ENCODE results near the gene CYTH4. TPM values are rescaled to one million over a fixed set of nuclear protein-coding genes. Genes with fewer than 3 reads are reported as not detected.

The CYTH4 gene
- total RNA-seq, 1 experiment from 2014 or later = 0.15 TPM

DNA sequence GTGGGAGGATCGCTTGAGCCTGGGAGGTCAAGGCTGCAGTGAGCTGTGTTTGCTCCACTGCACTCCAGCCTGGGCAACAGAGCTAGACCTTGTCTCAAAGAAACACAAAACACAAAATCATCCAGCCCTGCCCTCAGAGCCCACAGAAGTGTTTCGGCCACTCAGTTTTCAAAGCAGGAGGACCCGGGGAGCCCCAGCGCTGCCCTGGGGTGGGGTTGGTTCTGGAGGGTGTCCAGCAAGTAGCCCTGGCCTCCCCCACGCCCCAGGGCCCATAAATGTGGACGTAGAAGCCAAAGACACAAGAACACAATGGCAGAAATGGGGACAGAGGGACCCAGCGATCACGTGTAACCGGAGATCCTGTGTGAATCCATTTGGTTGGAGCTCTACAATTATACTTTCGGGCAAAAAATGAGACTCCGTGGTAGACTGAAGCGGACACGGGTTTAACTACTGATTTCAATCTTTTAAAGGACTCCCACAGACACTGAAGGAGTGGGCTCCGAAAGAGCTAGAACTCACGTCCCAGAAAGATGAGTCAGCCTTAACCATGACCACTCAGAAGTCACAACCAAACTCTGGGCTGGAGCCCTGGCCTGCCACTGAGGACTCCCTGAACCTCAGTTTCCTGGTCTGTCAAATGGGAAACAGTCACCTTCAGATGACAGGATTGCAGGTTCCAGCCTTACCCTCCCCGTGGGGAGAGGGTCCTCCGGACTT is 9.0 kb upstream of the CYTH4 start:
- TF ChIP-seq, protein P1, sequence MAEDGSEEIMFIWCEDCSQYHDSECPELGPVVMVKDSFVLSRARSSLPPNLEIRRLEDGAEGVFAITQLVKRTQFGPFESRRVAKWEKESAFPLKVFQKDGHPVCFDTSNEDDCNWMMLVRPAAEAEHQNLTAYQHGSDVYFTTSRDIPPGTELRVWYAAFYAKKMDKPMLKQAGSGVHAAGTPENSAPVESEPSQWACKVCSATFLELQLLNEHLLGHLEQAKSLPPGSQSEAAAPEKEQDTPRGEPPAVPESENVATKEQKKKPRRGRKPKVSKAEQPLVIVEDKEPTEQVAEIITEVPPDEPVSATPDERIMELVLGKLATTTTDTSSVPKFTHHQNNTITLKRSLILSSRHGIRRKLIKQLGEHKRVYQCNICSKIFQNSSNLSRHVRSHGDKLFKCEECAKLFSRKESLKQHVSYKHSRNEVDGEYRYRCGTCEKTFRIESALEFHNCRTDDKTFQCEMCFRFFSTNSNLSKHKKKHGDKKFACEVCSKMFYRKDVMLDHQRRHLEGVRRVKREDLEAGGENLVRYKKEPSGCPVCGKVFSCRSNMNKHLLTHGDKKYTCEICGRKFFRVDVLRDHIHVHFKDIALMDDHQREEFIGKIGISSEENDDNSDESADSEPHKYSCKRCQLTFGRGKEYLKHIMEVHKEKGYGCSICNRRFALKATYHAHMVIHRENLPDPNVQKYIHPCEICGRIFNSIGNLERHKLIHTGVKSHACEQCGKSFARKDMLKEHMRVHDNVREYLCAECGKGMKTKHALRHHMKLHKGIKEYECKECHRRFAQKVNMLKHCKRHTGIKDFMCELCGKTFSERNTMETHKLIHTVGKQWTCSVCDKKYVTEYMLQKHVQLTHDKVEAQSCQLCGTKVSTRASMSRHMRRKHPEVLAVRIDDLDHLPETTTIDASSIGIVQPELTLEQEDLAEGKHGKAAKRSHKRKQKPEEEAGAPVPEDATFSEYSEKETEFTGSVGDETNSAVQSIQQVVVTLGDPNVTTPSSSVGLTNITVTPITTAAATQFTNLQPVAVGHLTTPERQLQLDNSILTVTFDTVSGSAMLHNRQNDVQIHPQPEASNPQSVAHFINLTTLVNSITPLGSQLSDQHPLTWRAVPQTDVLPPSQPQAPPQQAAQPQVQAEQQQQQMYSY (CRISPR knock-in tag; IDR thresholded peaks at IDR 0.05) = peak; percentile 69; the same call in 1 of the 2 replicates
- TF ChIP-seq JAZF1 (CRISPR knock-in tag; IDR thresholded peaks at IDR 0.05) = no peak
- Mint-ChIP-seq H3K27ac (no peak overlapping the region), H3K36me3 (no peaks in the 10 kb centered on the region), H3K9me3 (no peaks in the 10 kb centered on the region), H3K4me3 (no peak overlapping the region), H3K4me1 (no peaks in the 10 kb centered on the region), H3K27me3 (ENCODE audit: low read depth) (no peaks in the 10 kb centered on the region)
- ChIA-PET CTCF (interaction anchor here (0.5 to 4.3 kb wide), 4 partner anchors 14 to 199 kb away, joined by 3 to 31 read pairs (median 4); no protein-coding TSS in a partner anchor), POLR2A (no interaction called here)
- DNase-seq (ENCODE audit: low spot score) (no peak), ATAC-seq (no peak)

DNA sequence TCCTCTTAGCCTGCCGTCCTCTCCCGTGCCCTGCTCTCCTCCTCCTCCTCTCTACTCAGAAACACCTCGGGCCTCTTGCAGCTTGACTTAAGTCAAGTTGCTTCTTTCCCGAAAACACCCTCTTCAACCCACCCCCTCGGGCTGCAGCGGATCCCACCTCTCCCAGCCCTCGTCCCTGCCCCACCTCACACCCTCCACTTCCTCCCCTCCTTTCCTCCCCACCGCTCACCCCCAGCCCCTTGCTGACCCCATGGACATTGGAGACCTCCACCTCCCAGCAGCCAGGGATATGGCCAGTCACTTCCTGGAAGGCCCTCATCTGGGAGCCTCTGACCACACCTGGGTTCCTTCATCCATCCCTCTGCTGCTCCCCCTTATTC is 8.5 kb upstream of the CYTH4 start:
- Mint-ChIP-seq H3K4me1 (no peaks in the 10 kb centered on the region), H3K36me3 (no peaks in the 10 kb centered on the region), H3K9me3 (no peaks in the 10 kb centered on the region), H3K4me3 (no peak overlapping the region), H3K27ac (no peak overlapping the region), H3K27me3 (ENCODE audit: low read depth) (no peaks in the 10 kb centered on the region)
- DNase-seq (ENCODE audit: low spot score) = no peak
- ATAC-seq = no peak
- no peak for TF ChIP-seq ZNF396 (CRISPR knock-in tag; IDR thresholded peaks at IDR 0.05; ENCODE audit: borderline replicate concordance)
- POLR2A ChIA-PET = no interaction called here
- CTCF ChIA-PET = interaction anchor here (0.5 to 4.3 kb wide), 3 partner anchors 14 to 198 kb away, joined by 3 to 31 read pairs (median 4); no protein-coding TSS in a partner anchor

DNA sequence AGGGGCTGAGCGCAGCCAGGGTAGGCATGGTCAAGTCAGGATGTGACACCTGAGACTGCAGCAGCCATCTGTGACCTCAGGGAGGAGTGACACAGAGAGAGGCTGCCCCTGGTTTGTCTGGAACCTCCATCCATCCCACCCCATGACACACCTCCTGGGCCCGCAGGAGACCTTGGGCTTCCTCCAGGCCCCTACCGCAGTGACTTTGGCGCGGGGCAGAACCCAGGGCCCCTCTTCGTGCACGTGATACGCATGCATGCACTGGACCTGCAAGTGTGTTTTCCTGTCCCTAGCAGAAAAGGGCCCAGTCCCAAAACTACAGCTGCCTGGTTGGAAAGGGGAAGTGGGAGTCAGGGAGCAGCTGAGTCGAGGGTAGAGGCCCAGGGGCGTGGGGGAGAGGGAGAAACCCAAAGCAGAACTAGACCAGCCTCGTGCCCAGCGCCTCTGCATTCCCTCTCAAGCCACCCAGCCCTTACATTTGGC is 7.9 kb upstream of the CYTH4 start:
- POLR2A ChIA-PET = no interaction called here
- ATAC-seq = no peak

More for the DNA sequence above, 7.9 kb upstream of the CYTH4 start:
- no peaks in the 10 kb centered on the region for H3K9me3 Mint-ChIP-seq
- no peak overlapping the region for H3K27ac Mint-ChIP-seq
- no peak overlapping the region for H3K4me3 Mint-ChIP-seq
- CTCF ChIA-PET = no interaction called here
- no peaks in the 10 kb centered on the region for H3K4me1 Mint-ChIP-seq
- TF ChIP-seq, protein P2, sequence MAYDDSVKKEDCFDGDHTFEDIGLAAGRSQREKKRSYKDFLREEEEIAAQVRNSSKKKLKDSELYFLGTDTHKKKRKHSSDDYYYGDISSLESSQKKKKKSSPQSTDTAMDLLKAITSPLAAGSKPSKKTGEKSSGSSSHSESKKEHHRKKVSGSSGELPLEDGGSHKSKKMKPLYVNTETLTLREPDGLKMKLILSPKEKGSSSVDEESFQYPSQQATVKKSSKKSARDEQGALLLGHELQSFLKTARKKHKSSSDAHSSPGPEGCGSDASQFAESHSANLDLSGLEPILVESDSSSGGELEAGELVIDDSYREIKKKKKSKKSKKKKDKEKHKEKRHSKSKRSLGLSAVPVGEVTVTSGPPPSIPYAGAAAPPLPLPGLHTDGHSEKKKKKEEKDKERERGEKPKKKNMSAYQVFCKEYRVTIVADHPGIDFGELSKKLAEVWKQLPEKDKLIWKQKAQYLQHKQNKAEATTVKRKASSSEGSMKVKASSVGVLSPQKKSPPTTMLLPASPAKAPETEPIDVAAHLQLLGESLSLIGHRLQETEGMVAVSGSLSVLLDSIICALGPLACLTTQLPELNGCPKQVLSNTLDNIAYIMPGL (CRISPR knock-in tag; IDR thresholded peaks at IDR 0.05) = no peak
- no peak for TF ChIP-seq ATF1 (CRISPR knock-in tag; IDR thresholded peaks at IDR 0.05)
- TF ChIP-seq, protein P3, sequence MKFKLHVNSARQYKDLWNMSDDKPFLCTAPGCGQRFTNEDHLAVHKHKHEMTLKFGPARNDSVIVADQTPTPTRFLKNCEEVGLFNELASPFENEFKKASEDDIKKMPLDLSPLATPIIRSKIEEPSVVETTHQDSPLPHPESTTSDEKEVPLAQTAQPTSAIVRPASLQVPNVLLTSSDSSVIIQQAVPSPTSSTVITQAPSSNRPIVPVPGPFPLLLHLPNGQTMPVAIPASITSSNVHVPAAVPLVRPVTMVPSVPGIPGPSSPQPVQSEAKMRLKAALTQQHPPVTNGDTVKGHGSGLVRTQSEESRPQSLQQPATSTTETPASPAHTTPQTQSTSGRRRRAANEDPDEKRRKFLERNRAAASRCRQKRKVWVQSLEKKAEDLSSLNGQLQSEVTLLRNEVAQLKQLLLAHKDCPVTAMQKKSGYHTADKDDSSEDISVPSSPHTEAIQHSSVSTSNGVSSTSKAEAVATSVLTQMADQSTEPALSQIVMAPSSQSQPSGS (CRISPR knock-in tag; IDR thresholded peaks at IDR 0.05; ENCODE audit: borderline replicate concordance, low read depth) = no peak
- TF ChIP-seq, protein P4, sequence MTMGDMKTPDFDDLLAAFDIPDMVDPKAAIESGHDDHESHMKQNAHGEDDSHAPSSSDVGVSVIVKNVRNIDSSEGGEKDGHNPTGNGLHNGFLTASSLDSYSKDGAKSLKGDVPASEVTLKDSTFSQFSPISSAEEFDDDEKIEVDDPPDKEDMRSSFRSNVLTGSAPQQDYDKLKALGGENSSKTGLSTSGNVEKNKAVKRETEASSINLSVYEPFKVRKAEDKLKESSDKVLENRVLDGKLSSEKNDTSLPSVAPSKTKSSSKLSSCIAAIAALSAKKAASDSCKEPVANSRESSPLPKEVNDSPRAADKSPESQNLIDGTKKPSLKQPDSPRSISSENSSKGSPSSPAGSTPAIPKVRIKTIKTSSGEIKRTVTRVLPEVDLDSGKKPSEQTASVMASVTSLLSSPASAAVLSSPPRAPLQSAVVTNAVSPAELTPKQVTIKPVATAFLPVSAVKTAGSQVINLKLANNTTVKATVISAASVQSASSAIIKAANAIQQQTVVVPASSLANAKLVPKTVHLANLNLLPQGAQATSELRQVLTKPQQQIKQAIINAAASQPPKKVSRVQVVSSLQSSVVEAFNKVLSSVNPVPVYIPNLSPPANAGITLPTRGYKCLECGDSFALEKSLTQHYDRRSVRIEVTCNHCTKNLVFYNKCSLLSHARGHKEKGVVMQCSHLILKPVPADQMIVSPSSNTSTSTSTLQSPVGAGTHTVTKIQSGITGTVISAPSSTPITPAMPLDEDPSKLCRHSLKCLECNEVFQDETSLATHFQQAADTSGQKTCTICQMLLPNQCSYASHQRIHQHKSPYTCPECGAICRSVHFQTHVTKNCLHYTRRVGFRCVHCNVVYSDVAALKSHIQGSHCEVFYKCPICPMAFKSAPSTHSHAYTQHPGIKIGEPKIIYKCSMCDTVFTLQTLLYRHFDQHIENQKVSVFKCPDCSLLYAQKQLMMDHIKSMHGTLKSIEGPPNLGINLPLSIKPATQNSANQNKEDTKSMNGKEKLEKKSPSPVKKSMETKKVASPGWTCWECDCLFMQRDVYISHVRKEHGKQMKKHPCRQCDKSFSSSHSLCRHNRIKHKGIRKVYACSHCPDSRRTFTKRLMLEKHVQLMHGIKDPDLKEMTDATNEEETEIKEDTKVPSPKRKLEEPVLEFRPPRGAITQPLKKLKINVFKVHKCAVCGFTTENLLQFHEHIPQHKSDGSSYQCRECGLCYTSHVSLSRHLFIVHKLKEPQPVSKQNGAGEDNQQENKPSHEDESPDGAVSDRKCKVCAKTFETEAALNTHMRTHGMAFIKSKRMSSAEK (CRISPR knock-in tag; IDR thresholded peaks at IDR 0.05; ENCODE audit: borderline replicate concordance) = no peak
- DNase-seq (ENCODE audit: low spot score) = no peak
- H3K36me3 Mint-ChIP-seq = no peaks in the 10 kb centered on the region
- H3K27me3 Mint-ChIP-seq (ENCODE audit: low read depth) = no peaks in the 10 kb centered on the region
